DMS 273 treated with DMSO at 0.1 percent for 48 hours (cell line): ENCODE measurements around the gene TNRC6C.

ENCODE experiments used
- DNase-seq: peaks from one replicate; lab custom pipeline; 2025; lab: John Stamatoyannopoulos, UW

The TNRC6C gene

GRCh38 chr17:78013683-78014467, 55.4 kb downstream of the TNRC6C start:
- no peak for DNase-seq

DNA sequence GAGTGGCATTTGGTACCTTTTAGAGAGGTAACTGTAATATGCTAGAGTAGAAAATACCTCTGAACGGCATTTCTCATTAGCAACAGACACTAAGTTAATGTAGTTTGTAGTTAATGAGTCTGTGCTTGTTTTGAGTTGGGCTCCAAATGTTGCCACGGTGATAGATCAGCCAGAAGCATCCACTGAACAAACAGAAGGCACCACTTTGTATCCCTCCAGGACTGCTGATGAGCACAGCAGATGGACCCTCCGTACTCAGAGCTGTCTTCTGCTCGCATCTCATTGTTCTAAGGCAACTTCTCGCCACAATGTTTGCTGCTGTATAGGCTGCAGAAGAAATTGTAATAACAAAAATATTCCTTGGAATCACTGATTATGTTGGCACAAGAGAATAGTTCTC, 56.1 kb downstream of the TNRC6C start:
- no peak for DNase-seq

DNA sequence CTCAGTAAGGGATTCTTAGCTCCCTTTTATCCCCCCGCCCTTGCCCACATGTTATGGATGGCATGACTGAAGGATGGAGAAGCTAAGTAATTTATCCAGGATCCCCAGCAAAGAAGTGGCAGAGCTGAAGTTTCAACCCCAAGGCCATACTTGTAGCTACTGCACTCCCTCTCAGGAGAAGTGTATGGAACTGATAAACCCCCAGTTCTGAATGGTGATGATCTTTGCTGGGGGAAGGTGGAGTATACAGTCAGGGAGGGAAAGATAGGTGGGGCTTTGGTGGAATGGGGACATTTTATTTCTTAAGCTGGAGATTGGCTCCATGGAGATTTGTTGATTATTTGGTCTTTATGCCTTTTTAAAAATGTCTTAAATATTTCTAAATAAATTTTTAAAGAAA, 58.3 kb downstream of the TNRC6C start:
- no peak for DNase-seq

- no peak for DNase-seq
These were observed 61.0 kb downstream of the TNRC6C start for GRCh38 chr17:78019367-78019975.

- DNase-seq = no peak
These were observed 61.6 kb downstream of the TNRC6C start for GRCh38 chr17:78019976-78020716.

DNA sequence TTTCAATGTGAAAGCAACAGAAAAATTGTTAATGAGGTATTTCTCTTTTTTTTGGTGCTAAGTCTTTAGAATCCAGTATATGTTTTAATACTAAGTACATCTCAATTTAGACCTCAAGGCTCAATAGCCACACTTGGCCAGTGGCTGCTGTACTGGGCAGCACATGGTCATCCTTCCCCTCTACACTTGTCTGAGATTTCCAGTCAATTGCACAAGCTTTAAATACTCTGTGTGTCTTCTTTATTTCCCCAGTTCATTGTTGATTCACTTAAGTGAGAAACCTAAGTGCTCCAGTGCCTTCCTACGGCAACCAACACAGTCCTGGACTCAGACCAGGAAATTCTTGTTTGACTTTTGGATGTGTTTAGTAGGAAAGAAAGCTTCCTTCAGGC, 62.2 kb downstream of the TNRC6C start:
- no peak for DNase-seq

DNA sequence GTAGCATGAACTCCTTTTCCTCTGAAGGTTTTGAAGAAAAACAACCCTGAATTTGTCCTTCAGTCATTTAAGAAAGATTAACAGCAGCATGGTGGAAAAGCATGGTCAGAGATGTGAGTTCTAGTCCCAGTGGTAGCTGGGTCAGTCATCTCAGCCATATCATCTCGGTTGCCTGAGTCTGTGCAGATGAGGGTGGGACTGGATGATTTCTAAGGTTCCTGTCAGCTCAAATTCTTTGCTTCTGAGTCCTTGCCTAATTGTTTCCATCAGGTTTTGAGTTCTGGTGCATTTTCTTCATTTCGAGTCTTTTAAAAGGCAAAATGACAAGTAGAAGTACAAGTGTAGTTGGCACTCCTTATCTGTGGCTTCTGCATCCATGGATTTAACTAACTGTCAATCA, 63.9 kb downstream of the TNRC6C start:
- no peak for DNase-seq

DNA sequence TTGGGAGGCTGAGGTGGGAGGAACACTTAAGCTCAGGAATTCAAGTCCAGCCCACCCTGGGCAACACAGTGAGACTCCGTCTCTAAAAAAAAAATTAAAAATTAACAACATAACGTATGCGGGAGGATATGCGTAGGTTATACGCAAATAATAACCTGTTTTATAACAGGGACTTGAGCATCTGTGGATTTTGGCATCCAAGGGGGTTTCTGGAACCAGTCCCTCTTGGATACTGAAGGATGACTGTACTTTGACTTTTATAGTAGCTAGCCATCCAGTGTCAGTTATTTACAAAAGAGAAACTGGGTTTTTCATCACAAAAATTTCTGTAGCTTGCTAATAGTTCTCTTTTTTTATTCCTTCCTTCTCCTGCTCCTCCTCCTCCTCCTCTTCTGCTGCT, 64.5 kb downstream of the TNRC6C start:
- DNase-seq = no peak

GRCh38 chr17:78026381-78026780, 67.9 kb downstream of the TNRC6C start:
- no peak for DNase-seq

- DNase-seq = no peak
These were observed 68.6 kb downstream of the TNRC6C start for GRCh38 chr17:78027121-78027520.

DNA sequence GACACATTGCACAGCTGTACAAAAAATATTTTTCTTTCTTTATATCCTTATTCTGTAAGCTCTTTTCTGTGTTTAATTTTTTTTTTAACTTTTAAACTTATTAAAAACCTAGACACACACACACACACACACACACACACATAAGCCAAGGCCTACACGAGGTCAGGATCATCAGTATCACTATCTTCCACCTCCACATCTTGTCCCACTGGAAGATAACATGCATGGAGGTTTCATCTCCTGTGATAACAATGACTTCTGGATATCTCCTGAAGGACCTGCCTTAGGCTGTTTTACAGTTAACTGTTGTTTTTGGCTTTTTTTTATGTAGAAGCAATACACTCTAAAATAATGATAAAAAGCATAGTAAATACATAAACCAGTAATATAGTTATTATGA, 71.2 kb downstream of the TNRC6C start:
- no peak for DNase-seq

DNA sequence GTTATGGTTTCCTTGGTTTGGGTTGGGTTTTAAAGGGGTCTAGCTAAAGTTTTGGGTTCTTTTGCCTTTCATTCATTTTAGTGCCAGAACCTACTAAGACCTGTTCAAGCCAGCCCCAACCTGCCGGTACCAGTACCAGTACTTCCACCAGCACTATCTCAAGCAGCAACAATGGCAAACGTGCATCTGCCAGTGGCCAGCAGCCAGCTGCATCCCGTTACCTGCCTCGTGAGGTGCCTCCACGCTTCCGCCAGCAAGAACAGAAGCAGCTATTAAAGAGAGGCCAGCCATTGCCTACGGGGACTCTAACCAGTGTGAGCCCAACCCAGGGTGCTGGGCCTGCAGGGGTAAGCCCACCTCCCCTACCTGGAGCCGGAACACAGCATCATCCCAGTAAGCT, 72.9 kb downstream of the TNRC6C start:
- no peak for DNase-seq

- no peak for DNase-seq
These were observed 73.7 kb downstream of the TNRC6C start for GRCh38 chr17:78032166-78032565.

DNA sequence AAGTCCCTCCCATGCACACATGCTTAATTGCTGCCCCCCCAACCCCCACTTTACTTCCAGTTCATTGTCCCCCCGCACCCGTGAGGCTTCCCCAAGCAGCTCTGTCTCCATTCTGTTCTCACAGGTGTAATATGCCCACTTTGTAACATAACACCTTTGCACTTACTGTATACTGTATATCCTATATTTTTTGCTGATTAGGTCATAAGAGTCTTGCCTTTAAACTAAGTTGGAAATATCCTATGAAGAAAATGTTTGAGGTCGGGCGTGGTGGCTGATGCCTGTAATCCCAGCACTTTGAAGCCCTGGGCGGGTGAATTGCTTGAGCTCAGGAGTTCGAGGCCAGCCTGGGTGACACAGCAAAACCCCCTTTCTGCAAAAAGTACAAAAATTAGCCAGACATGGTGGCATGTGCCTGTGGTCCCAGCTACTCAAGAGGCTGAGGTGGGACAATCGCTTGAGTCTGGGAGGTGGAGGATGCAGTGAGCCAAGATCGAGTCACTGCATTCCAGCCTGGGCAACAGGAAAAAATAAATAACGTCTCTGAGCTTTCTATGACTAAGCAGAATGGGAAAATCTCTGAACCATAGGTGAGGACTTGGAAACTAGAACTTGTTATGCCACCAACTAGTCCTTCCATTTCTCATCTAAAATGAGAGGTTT, 76.1 kb downstream of the TNRC6C start:
- DNase-seq = no peak

- DNase-seq = no peak
These were observed 78.8 kb downstream of the TNRC6C start for GRCh38 chr17:78037280-78037679.

GRCh38 chr17:78038748-78039288, 80.3 kb downstream of the TNRC6C start:
- DNase-seq = no peak

DNA sequence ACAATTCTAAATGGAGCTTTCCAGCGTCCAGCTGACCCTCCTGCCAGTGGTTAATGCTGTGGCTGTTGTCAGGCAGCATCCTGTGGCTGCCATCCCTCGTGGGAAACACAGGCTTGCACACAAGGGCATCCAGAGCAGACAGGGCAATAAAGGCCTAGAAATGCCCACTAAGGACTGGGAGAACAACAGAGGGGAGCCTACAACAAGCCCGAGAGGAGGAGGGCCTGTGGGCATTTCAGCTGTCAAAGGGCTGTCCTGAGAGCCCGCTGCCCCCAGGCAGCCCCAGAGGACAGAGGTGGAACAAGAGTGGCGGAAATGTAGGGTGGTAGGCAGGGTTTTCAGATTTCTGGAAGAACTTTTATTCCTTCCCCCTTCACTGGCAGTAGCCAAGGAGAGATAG, 81.1 kb downstream of the TNRC6C start:
- no peak for DNase-seq

- DNase-seq = peak; percentile 44
These were observed 82.2 kb downstream of the TNRC6C start for GRCh38 chr17:78040440-78041385.

DNA sequence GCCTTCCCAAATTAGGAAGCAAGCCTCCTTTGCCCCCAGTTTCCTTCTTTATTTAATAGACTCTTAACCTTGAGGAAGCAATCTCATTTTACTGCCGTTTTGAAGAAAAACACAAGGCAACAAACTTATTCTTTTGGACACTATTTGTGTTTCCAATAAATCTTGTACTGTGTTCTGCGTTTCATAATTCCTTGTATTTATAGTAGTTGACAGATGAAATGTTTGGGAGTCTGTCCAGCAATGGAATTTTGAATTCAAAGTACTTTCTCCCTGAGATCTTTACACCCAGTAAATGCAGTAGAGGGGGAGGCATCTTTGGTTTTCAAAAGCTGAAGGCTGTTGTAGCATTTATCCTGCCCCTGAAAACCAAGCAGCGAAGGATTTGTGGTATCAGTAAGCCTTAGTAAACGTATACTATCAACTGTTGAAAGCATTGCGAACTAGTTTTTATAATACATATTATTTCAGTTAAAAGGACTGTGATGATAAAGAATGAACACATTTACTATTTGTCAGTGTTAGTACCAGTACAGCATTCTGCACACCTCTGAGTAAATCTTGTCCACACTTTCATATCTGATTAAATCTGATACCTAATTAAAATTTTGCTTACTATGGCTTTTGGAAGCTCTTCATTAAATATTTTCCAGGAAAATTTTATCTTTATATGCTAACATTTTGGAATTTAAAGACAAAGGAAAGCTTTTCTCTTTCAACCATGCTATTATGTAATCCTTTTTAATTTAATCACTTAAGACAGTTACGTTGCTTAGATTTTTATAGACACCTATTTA, 83.1 kb downstream of the TNRC6C start:
- no peak for DNase-seq

GRCh38 chr17:78042542-78042941, 84.0 kb downstream of the TNRC6C start:
- DNase-seq = no peak
